ENCODE data around the gene COL8A1. TPM values are rescaled to one million over a fixed set of nuclear protein-coding genes. Genes with fewer than 3 reads are reported as not detected.

Gene COL8A1
- total and polyA plus RNA-seq, 2 donors (not counting 1 experiment from before 2014, with no cell fraction given), result 0.12 TPM; not detected in 1

GRCh38 chr3:99697250-99697649 lies 58.9 kb downstream of the COL8A1 start:
- intact Hi-C loops (cut with micrococcal nuclease), result no loop called here
- Histone ChIP-seq H3K9me3 (ENCODE audit: control extremely low read depth in 1 of 3, control insufficient read depth in 2 of 3, insufficient read depth in 1 of 3, low read length in 2 of 3) (no peaks in the 10 kb centered on the region), H3K4me3 (ENCODE audit: control extremely low read depth in 1 of 5, extremely low read depth in 1 of 5, insufficient read depth in 1 of 5, low read depth in 2 of 5, low read length in 4 of 5) (no peak overlapping the region), H2AFZ (ENCODE audit: insufficient read depth, low read depth, low read length, poor library complexity, severe bottlenecking) (no peak overlapping the region), H3K4me2 (replicated peaks; ENCODE audit: low read depth, low read length, poor library complexity, severe bottlenecking) (no peak overlapping the region), H3K9ac (ENCODE audit: low read length) (no peak overlapping the region), H3K79me2 (ENCODE audit: control insufficient read depth, insufficient read depth, low read length) (no peaks in the 10 kb centered on the region), H3K4me1 (ENCODE audit: control insufficient read depth in 2 of 2, insufficient read depth in 2 of 2, low read length in 2 of 2) (no peaks in the 10 kb centered on the region), H4K20me1 (ENCODE audit: control insufficient read depth, insufficient read depth, low read length, poor library complexity, severe bottlenecking) (no peaks in the 10 kb centered on the region), H3K27ac (ENCODE audit: low read length in 2 of 2) (no peak overlapping the region), H3K36me3 (replicated peaks in 1 of 2; ENCODE audit: control extremely low read depth in 1 of 2, control insufficient read depth in 1 of 2, extremely low read depth in 1 of 2, insufficient read depth in 2 of 2, low read length in 1 of 2) (no peaks in the 10 kb centered on the region), H3K27me3 (replicated peaks in 1 of 4; ENCODE audit: control extremely low read depth in 1 of 4, control insufficient read depth in 3 of 4, insufficient read depth in 4 of 4, low read length in 3 of 4) (no peaks in the 10 kb centered on the region)
- no peaks in the 10 kb centered on the region for H3K9me3 Mint-ChIP-seq (ENCODE audit: insufficient read depth)
- POLR2A ChIA-PET, result no interaction called here
- no CpG with 5 or more reads among the region's 5 CpGs for WGBS (ENCODE audit: insufficient coverage)
- TF ChIP-seq EZH2 (IDR thresholded peaks at IDR 0.05; ENCODE audit: borderline replicate concordance, insufficient read depth, low read depth, low read length, poor library complexity, severe bottlenecking) (no peak), CTCF (IDR thresholded peaks at IDR 0.05) (no peak)
- peaks cover 7% of the 10 kb centered on the region for H3K27me3 Mint-ChIP-seq
- no peak overlapping the region for H3K27ac Mint-ChIP-seq
- DNase-seq (no peak), ATAC-seq (ENCODE audit: low read depth) (no peak)
- CTCF ChIA-PET, result no interaction called here
- H3K4me1 Mint-ChIP-seq, result no peaks in the 10 kb centered on the region
- no peak overlapping the region for H3K4me3 Mint-ChIP-seq

- 40% methylated on average over 1 of the region's 2 CpGs for WGBS (ENCODE audit: insufficient coverage)
- Histone ChIP-seq H3K9me3 (ENCODE audit: control extremely low read depth in 1 of 3, control insufficient read depth in 2 of 3, insufficient read depth in 1 of 3, low read length in 2 of 3) (no peaks in the 10 kb centered on the region), H3K36me3 (replicated peaks in 1 of 2; ENCODE audit: control extremely low read depth in 1 of 2, control insufficient read depth in 1 of 2, extremely low read depth in 1 of 2, insufficient read depth in 2 of 2, low read length in 1 of 2) (no peaks in the 10 kb centered on the region), H3K4me1 (ENCODE audit: control insufficient read depth in 2 of 2, insufficient read depth in 2 of 2, low read length in 2 of 2) (no peaks in the 10 kb centered on the region), H3K27ac (ENCODE audit: low read length in 2 of 2) (no peak overlapping the region), H3K4me2 (replicated peaks; ENCODE audit: low read depth, low read length, poor library complexity, severe bottlenecking) (no peak overlapping the region), H4K20me1 (ENCODE audit: control insufficient read depth, insufficient read depth, low read length, poor library complexity, severe bottlenecking) (no peaks in the 10 kb centered on the region), H2AFZ (ENCODE audit: insufficient read depth, low read depth, low read length, poor library complexity, severe bottlenecking) (no peak overlapping the region), H3K4me3 (ENCODE audit: control extremely low read depth in 1 of 5, extremely low read depth in 1 of 5, insufficient read depth in 1 of 5, low read depth in 2 of 5, low read length in 4 of 5) (no peak overlapping the region), H3K27me3 (replicated peaks in 1 of 4; ENCODE audit: control extremely low read depth in 1 of 4, control insufficient read depth in 3 of 4, insufficient read depth in 4 of 4, low read length in 3 of 4) (no peaks in the 10 kb centered on the region), H3K79me2 (ENCODE audit: control insufficient read depth, insufficient read depth, low read length) (no peaks in the 10 kb centered on the region), H3K9ac (ENCODE audit: low read length) (no peak overlapping the region)
- DNase-seq (no peak), ATAC-seq (ENCODE audit: low read depth) (no peak)
- Mint-ChIP-seq H3K9me3 (ENCODE audit: insufficient read depth) (no peaks in the 10 kb centered on the region), H3K27ac (no peak overlapping the region), H3K4me3 (no peak overlapping the region), H3K4me1 (no peaks in the 10 kb centered on the region), H3K27me3 (peaks cover 7% of the 10 kb centered on the region)
- TF ChIP-seq CTCF (IDR thresholded peaks at IDR 0.05) (no peak), EZH2 (IDR thresholded peaks at IDR 0.05; ENCODE audit: borderline replicate concordance, insufficient read depth, low read depth, low read length, poor library complexity, severe bottlenecking) (no peak)
- CTCF ChIA-PET, result no interaction called here
- POLR2A ChIA-PET, result no interaction called here
- intact Hi-C loops (cut with micrococcal nuclease), result no loop called here
Observed at GRCh38 chr3:99698932-99699331, 60.5 kb downstream of the COL8A1 start.
